Activated CD4-positive, alpha-beta memory T cell treated with anti-CD3 and anti-CD28 coated beads, Interleukin-2, amount 10 ng/mL, durations not matched to agents 7 days and 5 days (primary cell): Measurements from ENCODE around the gene FST. TPM values are rescaled to one million over a fixed set of nuclear protein-coding genes. Genes with fewer than 3 reads are reported as not detected.

Experiments
- CTCF ChIA-PET: fragments of 350-600 bp; sonication (Branson Sonifier 250); formaldehyde crosslinking; loops from one replicate; lab custom pipeline; 2021; ENCODE audit warnings: antibody characterized with exemption, inconsistent platforms; lab: Charles Lee
- POLR2A ChIA-PET: fragments of 350-600 bp; sonication (Branson Sonifier 250); formaldehyde crosslinking; loops from one replicate; lab custom pipeline; 2021; ENCODE audit warnings: antibody characterized with exemption; lab: Charles Lee
- DNase-seq: peaks from one replicate; pipeline ENCODE4 v3.0.0-alpha.2; 2020
- H3K27ac Mint-ChIP-seq: one replicate; pipeline ENCODE4 v1.8.0; 2021; ENCODE audit warnings: mild to moderate bottlenecking, mixed read lengths
- H3K27me3 Mint-ChIP-seq: one replicate; pipeline ENCODE4 v1.8.0; 2021; ENCODE audit warnings: mixed read lengths
- H3K36me3 Mint-ChIP-seq: one replicate; pipeline ENCODE4 v1.8.0; 2021; ENCODE audit warnings: low read depth, mixed read lengths
- H3K4me1 Mint-ChIP-seq: one replicate; pipeline ENCODE4 v1.8.0; 2021; ENCODE audit warnings: mixed read lengths
- H3K4me3 Mint-ChIP-seq: one replicate; pipeline ENCODE4 v1.8.0; 2021; ENCODE audit warnings: mild to moderate bottlenecking, mixed read lengths
- H3K9me3 Mint-ChIP-seq: one replicate; pipeline ENCODE4 v1.8.0; 2021; ENCODE audit warnings: mixed read lengths
- total RNA-seq, 2 experiments: library from RNA; stranded (reverse); gene quantifications; one replicate each; pipeline ENCODE4 v1.2.3, GENCODE V29; 2021

FST gene, protein sequence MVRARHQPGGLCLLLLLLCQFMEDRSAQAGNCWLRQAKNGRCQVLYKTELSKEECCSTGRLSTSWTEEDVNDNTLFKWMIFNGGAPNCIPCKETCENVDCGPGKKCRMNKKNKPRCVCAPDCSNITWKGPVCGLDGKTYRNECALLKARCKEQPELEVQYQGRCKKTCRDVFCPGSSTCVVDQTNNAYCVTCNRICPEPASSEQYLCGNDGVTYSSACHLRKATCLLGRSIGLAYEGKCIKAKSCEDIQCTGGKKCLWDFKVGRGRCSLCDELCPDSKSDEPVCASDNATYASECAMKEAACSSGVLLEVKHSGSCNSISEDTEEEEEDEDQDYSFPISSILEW
- total RNA-seq, result not detected

DNA sequence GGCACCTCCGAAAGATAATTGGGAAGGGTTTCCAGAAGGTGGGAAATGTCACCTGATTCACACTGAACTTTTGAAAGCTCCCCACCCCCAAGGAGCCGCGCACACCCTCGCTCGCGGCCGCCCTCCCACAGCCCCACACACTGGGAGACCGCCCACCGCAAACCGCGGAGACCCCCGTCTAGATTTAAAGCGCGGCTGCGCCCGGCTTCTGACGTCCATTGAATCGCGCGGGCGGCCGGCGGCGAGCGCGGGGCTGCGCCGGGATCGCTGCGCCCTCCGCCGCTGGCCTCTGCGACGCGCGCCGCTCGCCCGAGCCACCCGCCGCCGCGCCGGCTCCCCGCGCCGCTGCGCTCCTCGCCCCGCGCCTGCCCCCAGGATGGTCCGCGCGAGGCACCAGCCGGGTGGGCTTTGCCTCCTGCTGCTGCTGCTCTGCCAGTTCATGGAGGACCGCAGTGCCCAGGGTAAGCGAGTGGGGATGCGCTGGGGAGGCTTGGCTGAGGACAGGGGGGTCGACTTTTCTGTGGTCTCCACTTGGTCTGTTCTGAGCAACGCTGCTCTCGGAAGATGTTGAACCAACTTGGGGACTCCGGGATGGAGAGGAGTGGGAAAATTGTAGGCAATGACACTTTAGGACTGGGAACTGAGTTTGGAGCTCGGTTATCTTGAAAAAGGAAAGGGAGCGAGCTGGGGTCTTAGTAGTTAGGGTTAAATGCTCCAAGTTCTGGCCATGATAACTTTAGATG lies at the start of gene FST:
FST (plus strand) TSS at position 214 of the 743 bp plus-strand sequence; CDS start at position 377, 163 bp downstream.
- ChIA-PET POLR2A (no interaction called here), CTCF (interaction anchor here (1.4 to 1.9 kb wide), 2 partner anchors 8 to 748 kb away, joined by 4 to 5 read pairs; no protein-coding TSS in a partner anchor)
- Mint-ChIP-seq H3K9me3 (no peaks in the 10 kb centered on the region), H3K4me3 (peak within 1 kb of the TSS; percentile 79), H3K27ac (no peak within 1 kb of the TSS), H3K27me3 (peaks cover 70% of the 10 kb centered on the region), H3K36me3 (no peaks in the 10 kb centered on the region), H3K4me1 (peaks cover 37% of the 10 kb centered on the region)
- DNase-seq, result no peak

DNA sequence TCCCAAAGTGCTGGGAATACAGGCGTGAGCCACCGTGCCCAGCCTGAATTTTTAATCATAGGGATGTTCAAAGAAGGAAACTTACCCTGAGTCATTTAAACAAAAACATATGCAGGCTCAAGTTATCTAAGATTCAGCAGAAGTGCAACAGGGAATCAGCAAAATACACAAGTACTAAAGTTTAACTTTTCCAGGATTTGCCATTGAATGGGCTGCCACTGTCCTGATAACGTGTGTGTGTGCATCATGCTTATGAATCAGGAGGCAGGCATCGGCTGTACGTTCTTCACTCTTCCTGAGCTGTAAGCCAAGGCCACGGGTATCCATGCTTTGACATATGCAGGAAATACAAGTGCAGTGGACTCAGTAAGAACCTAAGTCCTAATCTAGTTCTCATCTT lies 48.8 kb upstream of the FST start:
- H3K9me3 Mint-ChIP-seq, result no peaks in the 10 kb centered on the region
- H3K36me3 Mint-ChIP-seq, result no peaks in the 10 kb centered on the region
- no peak overlapping the region for H3K4me3 Mint-ChIP-seq
- CTCF ChIA-PET, result no interaction called here
- H3K27me3 Mint-ChIP-seq, result peaks cover 13% of the 10 kb centered on the region
- no peak for DNase-seq
- POLR2A ChIA-PET, result no interaction called here
- H3K27ac Mint-ChIP-seq, result no peak overlapping the region
- no peaks in the 10 kb centered on the region for H3K4me1 Mint-ChIP-seq

DNA sequence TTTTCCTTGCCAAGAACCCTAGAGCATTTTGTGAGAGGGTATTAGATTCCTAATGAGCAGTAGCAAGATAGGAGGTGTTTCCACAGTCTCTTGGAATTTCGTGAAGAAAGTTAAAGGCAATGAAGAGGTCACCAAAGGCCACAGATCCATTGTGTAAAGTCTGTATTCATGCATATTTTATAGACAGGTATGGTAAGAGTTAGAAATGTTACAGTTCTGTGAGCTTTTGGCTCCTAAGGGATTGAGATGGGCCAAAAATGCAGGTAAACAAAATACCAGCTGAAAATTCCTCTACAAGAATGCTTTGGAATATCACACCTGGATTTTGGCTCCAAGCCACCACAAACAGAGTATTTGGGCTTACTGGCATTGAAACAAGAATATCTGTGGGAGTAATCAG lies 47.4 kb upstream of the FST start:
- no peak for DNase-seq
- H3K27me3 Mint-ChIP-seq, result peaks cover 9% of the 10 kb centered on the region
- H3K4me3 Mint-ChIP-seq, result no peak overlapping the region
- H3K9me3 Mint-ChIP-seq, result no peaks in the 10 kb centered on the region
- ChIA-PET POLR2A (no interaction called here), CTCF (no interaction called here)
- no peaks in the 10 kb centered on the region for H3K4me1 Mint-ChIP-seq
- no peak overlapping the region for H3K27ac Mint-ChIP-seq
- H3K36me3 Mint-ChIP-seq, result no peaks in the 10 kb centered on the region

DNA sequence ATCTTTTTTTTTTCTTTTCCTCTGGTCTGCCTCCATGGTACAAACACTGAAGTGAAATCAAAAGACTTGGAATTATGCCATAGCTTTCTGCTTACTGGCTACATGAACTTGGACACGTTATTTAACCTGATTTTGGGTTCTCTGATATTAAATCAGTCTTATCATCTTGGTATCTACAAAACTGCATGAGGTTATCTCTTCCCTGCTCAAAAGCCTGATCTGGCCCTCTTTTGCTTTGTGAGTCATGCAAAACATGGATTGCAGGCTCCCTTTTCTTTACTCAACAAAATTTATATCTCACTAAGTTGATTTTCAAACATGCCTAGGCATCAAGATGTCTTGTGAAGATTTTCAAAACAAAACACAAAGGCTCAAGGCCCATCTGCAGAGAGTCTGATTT lies 45.9 kb upstream of the FST start:
- no peak overlapping the region for H3K27ac Mint-ChIP-seq
- H3K36me3 Mint-ChIP-seq, result no peaks in the 10 kb centered on the region
- H3K9me3 Mint-ChIP-seq, result no peaks in the 10 kb centered on the region
- DNase-seq, result no peak
- no peak overlapping the region for H3K4me3 Mint-ChIP-seq
- H3K27me3 Mint-ChIP-seq, result peaks cover 4% of the 10 kb centered on the region
- POLR2A ChIA-PET, result no interaction called here
- H3K4me1 Mint-ChIP-seq, result no peaks in the 10 kb centered on the region
- CTCF ChIA-PET, result no interaction called here

DNA sequence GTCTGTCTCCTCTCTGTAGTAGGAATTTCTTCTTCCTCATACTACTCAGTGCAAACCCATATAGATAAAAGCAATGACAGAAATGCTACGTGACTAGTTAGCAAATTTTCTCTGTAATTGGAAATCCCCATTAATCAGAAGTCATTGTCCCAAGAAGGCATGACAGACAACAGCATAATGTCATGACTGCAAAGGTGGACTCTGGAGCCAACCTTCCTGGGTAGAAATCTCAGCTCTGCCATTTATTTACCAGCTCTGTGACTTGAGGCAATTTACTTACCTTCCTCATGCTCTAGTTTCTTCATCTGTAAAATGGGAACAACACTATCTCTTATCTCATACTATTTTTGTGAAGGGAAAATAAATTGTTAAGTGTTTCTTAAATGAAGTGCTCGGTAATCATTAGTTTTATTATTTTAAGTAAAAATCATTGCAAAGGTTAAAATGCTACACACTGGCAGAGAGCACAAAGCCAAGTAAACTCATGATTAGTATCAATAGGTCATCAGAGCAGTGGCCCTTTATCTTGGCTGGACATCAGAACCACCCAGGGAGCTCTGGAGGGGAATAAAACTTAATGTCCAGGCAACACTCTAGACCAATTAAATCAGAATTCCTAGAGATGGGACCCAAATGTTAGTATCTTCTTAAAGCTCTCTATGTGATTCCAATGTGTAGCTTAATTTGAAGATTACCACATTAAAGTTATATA lies 43.8 kb upstream of the FST start:
- ChIA-PET CTCF (interaction anchor here (0.9 kb wide), 1 partner anchor 784 kb away, joined by 4 read pairs; no protein-coding TSS in a partner anchor), POLR2A (interaction anchor here (1.4 kb wide), 1 partner anchor 12 kb away, joined by 3 read pairs; no protein-coding TSS in a partner anchor)
- Mint-ChIP-seq H3K27me3 (no peaks in the 10 kb centered on the region), H3K9me3 (no peaks in the 10 kb centered on the region), H3K27ac (no peak overlapping the region), H3K4me3 (no peak overlapping the region), H3K4me1 (no peaks in the 10 kb centered on the region), H3K36me3 (no peaks in the 10 kb centered on the region)
- no peak for DNase-seq

DNA sequence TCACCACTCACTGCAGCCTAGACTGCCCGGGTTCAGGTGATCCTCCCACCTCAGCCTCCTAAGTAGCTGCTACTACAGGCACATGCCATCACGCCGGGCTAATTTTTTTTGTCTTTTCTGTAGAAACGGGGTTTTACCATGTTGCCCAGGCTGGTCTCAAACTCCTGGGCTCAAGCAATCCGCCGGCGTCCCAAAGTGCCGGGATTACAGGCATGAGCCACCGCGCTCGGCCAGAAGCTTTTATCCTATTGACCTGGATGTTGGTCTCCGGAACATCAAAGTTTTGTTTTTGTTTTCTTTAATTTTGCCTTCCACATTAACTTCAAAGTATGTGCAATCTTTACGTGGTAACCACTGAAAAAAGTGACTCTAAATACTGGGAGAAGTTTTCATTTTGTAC lies 42.4 kb upstream of the FST start:
- CTCF ChIA-PET, result no interaction called here
- Mint-ChIP-seq H3K36me3 (no peaks in the 10 kb centered on the region), H3K27me3 (no peaks in the 10 kb centered on the region), H3K27ac (no peak overlapping the region), H3K4me1 (no peaks in the 10 kb centered on the region), H3K9me3 (no peaks in the 10 kb centered on the region), H3K4me3 (no peak overlapping the region)
- POLR2A ChIA-PET, result no interaction called here
- no peak for DNase-seq

DNA sequence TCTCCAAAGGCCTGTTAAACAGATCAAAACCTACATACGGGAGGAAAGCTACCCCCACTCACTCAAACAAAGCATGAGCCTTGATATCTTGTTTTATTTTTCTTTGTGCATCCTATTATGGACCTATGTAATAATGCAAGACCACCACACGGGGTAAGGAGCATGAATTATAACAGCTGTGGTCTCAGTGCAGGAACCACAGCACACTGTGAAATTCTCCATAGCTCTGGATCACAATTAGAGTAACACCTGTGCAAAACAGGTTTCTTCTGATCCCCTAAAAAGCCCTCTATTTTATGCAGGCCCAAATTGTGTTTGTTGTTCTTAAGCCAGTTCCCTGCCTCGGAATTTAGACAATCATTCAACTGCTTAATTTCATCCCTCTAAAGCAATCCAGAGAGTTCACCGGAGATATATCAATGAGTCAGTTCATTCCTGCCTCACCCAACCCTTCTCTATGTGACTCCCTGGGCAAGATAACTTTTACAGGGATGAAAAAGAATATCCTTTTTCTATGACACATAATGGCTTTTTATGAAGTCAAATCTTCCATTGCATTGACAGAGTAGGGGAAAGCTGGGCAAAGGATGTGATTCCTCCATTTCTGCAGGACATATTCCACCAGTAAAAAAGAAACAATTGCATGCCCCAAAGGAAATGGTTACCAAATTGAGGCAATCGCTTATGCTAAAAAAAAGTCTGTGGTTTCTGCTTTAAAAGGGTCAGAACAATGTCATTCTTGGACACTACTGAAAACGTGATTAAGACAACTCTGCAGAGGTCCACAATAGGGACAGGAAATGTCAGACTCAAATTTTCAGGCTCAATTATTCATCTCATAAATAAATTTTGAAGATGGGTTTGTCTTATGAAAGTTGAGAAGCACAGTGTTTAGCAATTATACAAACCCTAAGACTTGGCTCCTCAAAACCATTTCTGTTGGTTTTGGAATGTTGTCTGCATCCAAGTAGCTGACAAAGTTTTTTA lies 41.6 kb upstream of the FST start:
- Mint-ChIP-seq H3K36me3 (no peaks in the 10 kb centered on the region), H3K27ac (no peak overlapping the region), H3K9me3 (no peaks in the 10 kb centered on the region), H3K4me1 (no peaks in the 10 kb centered on the region), H3K4me3 (no peak overlapping the region), H3K27me3 (no peaks in the 10 kb centered on the region)
- CTCF ChIA-PET, result no interaction called here
- DNase-seq, result no peak
- POLR2A ChIA-PET, result no interaction called here

DNA sequence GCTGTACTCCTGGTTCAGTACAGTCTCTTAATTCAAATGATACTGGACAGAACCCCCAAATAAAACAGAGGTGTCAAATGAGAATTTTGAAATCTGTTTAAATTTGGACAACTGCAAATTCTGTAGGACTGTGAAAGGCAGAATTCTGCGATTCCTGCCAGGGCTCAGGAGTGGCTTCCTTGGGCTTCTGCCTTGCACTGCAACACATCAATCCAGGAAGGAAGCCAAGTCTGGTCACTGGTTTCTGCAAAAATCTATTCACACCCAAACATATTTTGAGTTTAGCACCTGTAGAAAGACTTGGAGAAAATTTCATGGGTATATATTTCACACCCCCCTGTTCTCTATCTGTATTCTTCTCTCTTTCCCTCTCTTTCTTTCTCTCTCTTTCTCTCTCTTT lies 37.5 kb upstream of the FST start:
- no peaks in the 10 kb centered on the region for H3K9me3 Mint-ChIP-seq

DNA sequence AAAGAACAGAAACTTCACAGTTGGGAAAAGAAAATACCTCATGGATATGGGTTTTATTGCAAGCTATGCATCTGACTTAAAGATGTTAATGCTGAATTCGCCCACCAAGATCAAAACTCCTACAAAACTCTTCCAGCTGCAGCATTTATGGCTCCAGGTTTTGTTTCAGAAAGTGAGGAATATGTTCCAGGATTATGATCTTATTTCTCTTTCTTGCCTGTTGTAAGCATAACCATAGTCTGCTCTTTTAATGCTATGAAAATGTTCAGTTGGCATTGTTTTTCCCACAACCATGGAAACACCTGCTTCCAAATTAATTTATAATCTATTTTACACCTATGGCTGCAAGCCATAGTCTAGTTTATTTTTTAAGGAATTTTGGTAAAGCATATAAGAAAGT lies 34.9 kb upstream of the FST start:
- ChIA-PET POLR2A (no interaction called here), CTCF (interaction anchor here (0.6 kb wide), 1 partner anchor 29 kb away, joined by 3 read pairs; no protein-coding TSS in a partner anchor)
- no peaks in the 10 kb centered on the region for H3K4me1 Mint-ChIP-seq
- DNase-seq, result no peak
- H3K4me3 Mint-ChIP-seq, result no peak overlapping the region
- peaks cover 7% of the 10 kb centered on the region for H3K27me3 Mint-ChIP-seq
- no peaks in the 10 kb centered on the region for H3K9me3 Mint-ChIP-seq
- no peak overlapping the region for H3K27ac Mint-ChIP-seq
- H3K36me3 Mint-ChIP-seq, result no peaks in the 10 kb centered on the region

More for the DNA sequence above, 37.5 kb upstream of the FST start:
- Mint-ChIP-seq H3K4me1 (no peaks in the 10 kb centered on the region), H3K4me3 (no peak overlapping the region), H3K27ac (no peak overlapping the region), H3K36me3 (no peaks in the 10 kb centered on the region), H3K27me3 (peaks cover 2% of the 10 kb centered on the region)
- POLR2A ChIA-PET, result no interaction called here
- DNase-seq, result no peak
- CTCF ChIA-PET, result no interaction called here

DNA sequence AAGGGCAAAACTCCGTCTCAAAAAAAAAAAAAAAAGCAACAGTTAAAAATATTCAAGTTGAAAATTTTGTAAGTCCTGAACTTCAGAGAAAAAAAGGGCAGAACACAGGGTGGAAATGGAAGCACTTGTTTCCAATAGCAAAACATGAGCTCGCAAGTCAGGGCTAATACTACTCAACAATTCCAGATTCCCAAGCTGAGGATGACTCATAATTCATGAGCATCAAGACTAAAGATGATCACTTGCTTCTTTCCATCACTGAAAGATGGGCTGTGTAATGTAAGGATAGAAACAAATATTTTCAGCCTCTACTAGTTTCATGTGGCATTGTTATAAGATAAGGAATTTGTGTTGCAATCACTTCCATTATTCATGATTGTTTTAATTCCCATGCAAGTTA lies 33.5 kb upstream of the FST start:
- Mint-ChIP-seq H3K27ac (no peak overlapping the region), H3K4me1 (no peaks in the 10 kb centered on the region), H3K36me3 (no peaks in the 10 kb centered on the region), H3K9me3 (no peaks in the 10 kb centered on the region), H3K4me3 (no peak overlapping the region), H3K27me3 (peaks cover 7% of the 10 kb centered on the region)
- ChIA-PET CTCF (no interaction called here), POLR2A (no interaction called here)
- no peak for DNase-seq

DNA sequence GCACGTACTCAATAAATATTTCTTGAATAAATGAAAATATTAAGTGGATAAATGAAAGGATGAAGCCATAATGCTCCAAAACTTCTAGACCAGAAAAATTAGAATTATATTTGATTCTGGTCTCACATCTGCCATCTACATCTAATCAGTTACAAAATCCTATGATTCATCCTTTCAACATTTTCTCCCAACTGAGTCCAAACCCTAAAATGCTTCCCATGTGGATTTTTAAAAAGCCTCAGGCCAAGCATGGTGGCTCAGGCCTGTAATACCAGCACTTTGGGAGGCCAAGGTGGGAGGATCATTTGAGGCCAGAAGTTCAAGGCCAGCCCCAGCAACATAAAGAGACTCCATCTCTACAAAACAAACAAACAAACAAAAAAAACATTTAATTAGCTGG lies 31.6 kb upstream of the FST start:
- Mint-ChIP-seq H3K27ac (no peak overlapping the region), H3K9me3 (no peaks in the 10 kb centered on the region), H3K36me3 (no peaks in the 10 kb centered on the region), H3K4me1 (no peaks in the 10 kb centered on the region), H3K4me3 (no peak overlapping the region), H3K27me3 (peaks cover 7% of the 10 kb centered on the region)
- DNase-seq, result no peak
- ChIA-PET CTCF (no interaction called here), POLR2A (interaction anchor here (1.6 kb wide), 1 partner anchor 12 kb away, joined by 3 read pairs; no protein-coding TSS in a partner anchor)
